WI38 (cell line): ENCODE results near the gene INO80B.
A peak's percentile ranks its signal among the peaks of the same experiment; 100 is the strongest.

Source experiments
- H3K4me3 ChIP-seq: 2 replicates; pipeline ENCODE4 v1.5.1; 2011; ENCODE audit warnings: low read depth, mild to moderate bottlenecking, control low read depth, low read length
- CTCF ChIP-seq: IDR thresholded peaks from 2 replicates; pipeline ENCODE4 v1.5.1; 2012; ENCODE audit warnings: low read depth, mild to moderate bottlenecking, control low read depth, low read length

The INO80B gene

DNA sequence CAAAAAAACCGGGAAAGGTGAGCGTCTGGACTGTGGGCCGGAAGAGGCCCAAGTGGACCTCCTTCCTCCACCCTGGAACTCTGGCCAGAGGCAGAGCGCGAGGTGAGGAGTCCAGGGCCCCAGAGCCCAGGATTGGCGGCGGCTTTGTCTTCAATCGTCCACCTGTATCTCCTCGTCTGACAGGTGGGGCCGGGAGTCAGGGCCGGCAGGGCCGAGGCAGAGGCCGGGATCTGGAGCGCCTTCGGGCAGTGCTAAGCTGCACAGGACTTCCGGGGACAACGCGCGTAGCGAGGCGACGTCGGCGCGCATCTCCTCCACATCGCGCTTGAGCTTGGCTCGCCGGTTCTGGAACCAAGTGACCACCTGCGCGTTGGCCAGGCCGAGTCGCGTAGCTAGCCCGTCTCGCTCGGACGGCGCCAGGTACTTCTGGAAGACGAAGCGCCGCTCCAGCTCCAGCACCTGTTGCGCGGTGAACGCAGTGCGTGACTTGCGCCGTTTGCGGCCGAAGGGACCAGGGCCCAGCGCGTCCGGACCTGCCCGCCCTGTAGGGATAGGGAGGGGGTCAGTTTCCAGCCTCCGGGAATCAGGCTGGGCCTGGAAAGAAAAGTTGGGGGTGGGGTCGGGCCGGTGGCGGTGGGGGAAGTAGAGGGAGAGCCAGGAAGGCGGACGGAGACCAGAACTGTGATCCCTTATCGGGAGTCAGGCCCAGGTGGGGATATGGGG lies 43.1 kb downstream of the INO80B start:
- TF ChIP-seq CTCF = no peak
- peak overlapping the region; percentile 53 for H3K4me3 ChIP-seq

DNA sequence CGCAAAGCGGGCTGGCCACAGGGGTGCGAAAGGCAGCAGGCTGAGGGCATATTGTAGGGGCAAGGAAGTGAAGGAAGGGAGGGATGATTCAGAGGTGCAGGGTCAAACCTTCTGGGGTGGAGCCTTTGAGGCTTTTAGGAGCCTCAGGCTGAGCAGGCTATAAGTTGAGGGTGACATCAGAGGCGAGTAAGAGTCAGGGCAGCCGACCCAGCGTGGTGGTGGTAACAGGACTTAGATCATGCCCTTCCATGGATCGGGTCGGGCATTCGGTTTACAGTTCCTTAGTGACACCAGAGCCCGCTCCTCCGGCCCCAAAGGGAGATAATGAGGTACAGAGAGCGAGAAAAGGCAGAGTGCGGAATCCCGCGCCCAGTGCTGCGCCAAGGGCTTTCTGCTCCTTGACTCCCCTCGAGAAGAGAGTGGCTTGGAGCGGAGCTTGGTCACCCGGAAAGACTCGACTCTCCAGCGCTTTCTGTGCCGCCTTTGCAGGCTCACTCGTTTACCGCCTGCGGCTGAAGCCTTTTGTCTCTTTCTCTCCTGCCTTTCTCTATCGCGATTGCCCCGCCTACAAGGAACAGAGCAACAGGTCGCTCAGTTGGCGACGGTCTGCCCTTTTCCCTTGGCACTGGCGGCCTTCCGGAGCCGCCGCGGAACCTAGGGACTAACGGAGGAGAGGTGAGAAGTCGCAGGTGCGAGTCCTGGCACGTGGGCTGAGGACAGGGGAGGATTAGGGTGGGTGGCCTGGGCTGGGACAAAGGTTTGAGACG lies 43.8 kb downstream of the INO80B start:
- H3K4me3 ChIP-seq = peak overlapping the region; percentile 53
- no peak for TF ChIP-seq CTCF

- no peak for TF ChIP-seq CTCF
- H3K4me3 ChIP-seq = peak within 1 kb of the TSS; percentile 53
Observed at GRCh38 chr2:74499267-74499939, 44.5 kb downstream of the INO80B start, which contains the start of gene LBX2. TSS of gene LBX2 (minus strand) at chr2:74499603. CDS start at chr2:74499537, 66 bp downstream.

GRCh38 chr2:74499940-74500577 lies 45.2 kb downstream of the INO80B start:
- TF ChIP-seq CTCF = no peak
- H3K4me3 ChIP-seq = no peak overlapping the region

DNA sequence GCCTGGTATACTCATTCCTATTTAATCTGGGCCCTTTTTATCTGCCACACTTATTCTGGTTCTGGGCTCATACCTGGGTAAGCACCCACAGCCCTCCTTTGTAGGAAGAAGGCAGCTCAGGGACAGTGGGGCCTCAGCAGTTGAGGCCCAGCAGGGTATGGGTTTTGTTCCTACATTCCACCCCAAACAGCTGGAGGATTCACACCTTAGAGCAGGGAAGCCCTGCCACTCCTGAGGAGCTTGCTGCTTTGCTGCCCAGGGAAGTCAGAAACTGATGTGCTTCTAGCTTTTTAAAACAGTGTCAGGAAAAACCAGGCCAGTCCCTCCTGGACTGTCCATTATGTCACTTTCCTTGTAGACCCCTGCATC lies 45.7 kb downstream of the INO80B start:
- TF ChIP-seq CTCF = no peak
- no peak overlapping the region for H3K4me3 ChIP-seq

- no peak overlapping the region for H3K4me3 ChIP-seq
Observed at GRCh38 chr2:74501335-74502071, 46.6 kb downstream of the INO80B start.

More at GRCh38 chr2:74501335-74502071, 46.6 kb downstream of the INO80B start:
- TF ChIP-seq CTCF = no peak
